SK-N-SH treated with all-trans-retinoic acid at 6 μM for 48 hours (cell line): ENCODE measurements around the gene OR4L1.
"Not testable (repeated sequence)": the region's sequence is repeated elsewhere in the genome, so short reads cannot be mapped to it uniquely, and the experiment has no call there.

Experiments used
- ATAC-seq: fragments of 200-7000 bp; cut with Tn5 transposase; 3 replicates; pipeline ENCODE4 v1.9.1; 2020; ENCODE audit warnings: mild to moderate bottlenecking, moderate library complexity
- ARNTL ChIP-seq: fragments of 450-650 bp; formaldehyde crosslinking; IDR thresholded peaks from 2 replicates; pipeline ENCODE4 v1.5.0; 2020; ENCODE audit warnings: low read depth, mild to moderate bottlenecking, moderate library complexity, borderline replicate concordance
- BACH2 ChIP-seq: fragments of 250-450 bp; sonication (Bioruptor Pico); IDR thresholded peaks from 2 replicates; pipeline ENCODE4 v1.9.0; 2021; ENCODE audit warnings: mild to moderate bottlenecking, borderline replicate concordance
- CREB5 ChIP-seq: fragments of 250-450 bp; sonication (Bioruptor Pico); IDR thresholded peaks from 2 replicates; pipeline ENCODE4 v1.5.1; 2020; ENCODE audit warnings: low read depth, mild to moderate bottlenecking, moderate library complexity
- CSRNP3 ChIP-seq: fragments of 250-450 bp; sonication (Bioruptor Pico); IDR thresholded peaks from 2 replicates; pipeline ENCODE4 v1.5.1; 2021; ENCODE audit warnings: mild to moderate bottlenecking, moderate library complexity
- ESRRG ChIP-seq: fragments of 250-450 bp; sonication (Bioruptor Pico); IDR thresholded peaks from 2 replicates; pipeline ENCODE4 v1.6.1; 2021; ENCODE audit warnings: mild to moderate bottlenecking
- ISL1 ChIP-seq: fragments of 250-450 bp; sonication (Bioruptor Pico); IDR thresholded peaks from 2 replicates; pipeline ENCODE4 v2.1.2; 2022; ENCODE audit warnings: mild to moderate bottlenecking, moderate library complexity
- OSR1 ChIP-seq: fragments of 250-450 bp; sonication (Bioruptor Pico); IDR thresholded peaks from 2 replicates; pipeline ENCODE4 v1.8.0; 2022; ENCODE audit warnings: moderate library complexity, mild to moderate bottlenecking, inconsistent platforms
- PPARA ChIP-seq: fragments of 250-450 bp; sonication (Bioruptor Pico); IDR thresholded peaks from 2 replicates; pipeline ENCODE4 v1.5.0; 2020; ENCODE audit warnings: mild to moderate bottlenecking, borderline replicate concordance
- RARB ChIP-seq: fragments of 250-450 bp; sonication (Bioruptor Pico); IDR thresholded peaks from 2 replicates; pipeline ENCODE4 v1.8.0; 2021; ENCODE audit warnings: mild to moderate bottlenecking, moderate library complexity
- SNAI2 ChIP-seq: fragments of 250-450 bp; sonication (Bioruptor Pico); IDR thresholded peaks from 2 replicates; pipeline ENCODE4 v1.5.0; 2020; ENCODE audit warnings: mild to moderate bottlenecking, moderate library complexity
- TOX ChIP-seq: fragments of 250-450 bp; sonication (Bioruptor Pico); IDR thresholded peaks from 2 replicates; pipeline ENCODE4 v1.8.0; 2021; ENCODE audit warnings: mild to moderate bottlenecking, moderate library complexity, borderline replicate concordance
- TSHZ2 ChIP-seq: fragments of 250-450 bp; sonication (Bioruptor Pico); IDR thresholded peaks from 2 replicates; pipeline ENCODE4 v1.5.0; 2020; ENCODE audit warnings: mild to moderate bottlenecking, moderate library complexity
- ZC3H10 ChIP-seq: fragments of 250-450 bp; sonication (Bioruptor Pico); IDR thresholded peaks from 2 replicates; pipeline ENCODE4 v1.5.1; 2021; ENCODE audit warnings: mild to moderate bottlenecking, moderate library complexity
- ZFP3 ChIP-seq: fragments of 250-450 bp; sonication (Bioruptor Pico); IDR thresholded peaks from 2 replicates; pipeline ENCODE4 v1.5.0; 2020; ENCODE audit warnings: mild to moderate bottlenecking, moderate library complexity
- ZFP30 ChIP-seq: fragments of 450-650 bp; formaldehyde crosslinking; IDR thresholded peaks from 2 replicates; pipeline ENCODE4 v1.5.0; 2022; ENCODE audit warnings: mild to moderate bottlenecking, moderate library complexity
- ZNF565 ChIP-seq: fragments of 450-650 bp; formaldehyde crosslinking; conservative IDR thresholded peaks from 2 replicates; pipeline ENCODE4 v1.5.0; 2020; ENCODE audit warnings: low read depth, mild to moderate bottlenecking, moderate library complexity
- ZNF70 ChIP-seq: fragments of 450-650 bp; formaldehyde crosslinking; IDR thresholded peaks from 2 replicates; pipeline ENCODE4 v1.5.0; 2020; ENCODE audit warnings: mild to moderate bottlenecking, moderate library complexity
- ZNF8 ChIP-seq: fragments of 450-650 bp; formaldehyde crosslinking; IDR thresholded peaks from 2 replicates; pipeline ENCODE4 v1.5.0; 2020; ENCODE audit warnings: mild to moderate bottlenecking, moderate library complexity
- TF ChIP-seq, protein P1 (sequence below): fragments of 250-450 bp; sonication (Bioruptor Pico); IDR thresholded peaks from 2 replicates; pipeline ENCODE4 v1.8.0; 2020; ENCODE audit warnings: mild to moderate bottlenecking, moderate library complexity, borderline replicate concordance

OR4L1 gene

DNA sequence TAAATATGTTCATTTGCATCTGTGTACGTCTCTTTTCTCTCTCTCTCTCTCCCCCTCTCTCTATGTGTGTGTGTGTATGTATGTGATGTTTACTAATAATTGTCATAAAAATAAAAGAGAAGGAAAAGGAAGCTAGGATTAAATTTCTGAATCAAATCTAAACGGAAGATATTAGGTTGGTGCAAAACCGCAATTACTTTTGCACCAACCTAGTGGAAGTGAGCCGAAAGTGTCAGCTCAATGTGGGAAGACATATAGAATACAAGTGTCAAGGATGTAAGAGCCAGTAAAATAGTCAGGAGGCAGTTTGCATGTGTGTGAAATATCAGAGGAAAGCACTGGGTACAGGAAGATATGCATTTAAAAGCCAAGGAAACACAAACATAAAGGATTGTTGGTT lies 32.2 kb downstream of the OR4L1 start:
- no peak for ATAC-seq
- TF ChIP-seq RARB (CRISPR knock-in tag) = no peak

DNA sequence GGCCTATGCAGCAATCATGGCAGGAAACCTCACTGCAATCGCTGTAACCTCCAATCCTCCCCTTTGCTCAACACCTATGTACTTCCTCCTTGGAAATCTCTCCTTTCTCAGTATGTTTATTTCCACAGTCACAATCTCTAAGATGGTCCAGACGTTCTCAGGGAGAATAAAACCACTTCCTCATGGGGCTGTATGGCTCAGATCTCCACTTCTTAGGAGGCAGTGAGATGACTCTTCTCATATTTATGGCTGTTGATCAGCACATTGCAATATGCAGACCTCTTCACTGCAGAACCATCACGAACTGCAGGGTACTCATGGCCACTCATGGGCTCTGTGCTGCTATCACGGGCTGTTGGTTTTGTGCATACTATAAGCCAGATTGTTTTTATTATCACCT lies 33.6 kb downstream of the OR4L1 start:
- TF ChIP-seq ESRRG (CRISPR knock-in tag) (no peak), PPARA (CRISPR knock-in tag) (no peak), CREB5 (no peak), ARNTL (no peak), ZFP30 (CRISPR knock-in tag) (no peak), ZNF565 (CRISPR knock-in tag) (no peak), TSHZ2 (no peak), SNAI2 (no peak), ZNF8 (CRISPR knock-in tag) (no peak), CSRNP3 (CRISPR knock-in tag) (no peak), OSR1 (CRISPR knock-in tag) (no peak), ZNF70 (no peak), ISL1 (CRISPR knock-in tag) (no peak)
- TF ChIP-seq, protein P1, sequence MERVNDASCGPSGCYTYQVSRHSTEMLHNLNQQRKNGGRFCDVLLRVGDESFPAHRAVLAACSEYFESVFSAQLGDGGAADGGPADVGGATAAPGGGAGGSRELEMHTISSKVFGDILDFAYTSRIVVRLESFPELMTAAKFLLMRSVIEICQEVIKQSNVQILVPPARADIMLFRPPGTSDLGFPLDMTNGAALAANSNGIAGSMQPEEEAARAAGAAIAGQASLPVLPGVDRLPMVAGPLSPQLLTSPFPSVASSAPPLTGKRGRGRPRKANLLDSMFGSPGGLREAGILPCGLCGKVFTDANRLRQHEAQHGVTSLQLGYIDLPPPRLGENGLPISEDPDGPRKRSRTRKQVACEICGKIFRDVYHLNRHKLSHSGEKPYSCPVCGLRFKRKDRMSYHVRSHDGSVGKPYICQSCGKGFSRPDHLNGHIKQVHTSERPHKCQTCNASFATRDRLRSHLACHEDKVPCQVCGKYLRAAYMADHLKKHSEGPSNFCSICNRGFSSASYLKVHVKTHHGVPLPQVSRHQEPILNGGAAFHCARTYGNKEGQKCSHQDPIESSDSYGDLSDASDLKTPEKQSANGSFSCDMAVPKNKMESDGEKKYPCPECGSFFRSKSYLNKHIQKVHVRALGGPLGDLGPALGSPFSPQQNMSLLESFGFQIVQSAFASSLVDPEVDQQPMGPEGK (CRISPR knock-in tag) = no peak
- TF ChIP-seq, all 23 proteins: peak for 0
- ATAC-seq = no peak

DNA sequence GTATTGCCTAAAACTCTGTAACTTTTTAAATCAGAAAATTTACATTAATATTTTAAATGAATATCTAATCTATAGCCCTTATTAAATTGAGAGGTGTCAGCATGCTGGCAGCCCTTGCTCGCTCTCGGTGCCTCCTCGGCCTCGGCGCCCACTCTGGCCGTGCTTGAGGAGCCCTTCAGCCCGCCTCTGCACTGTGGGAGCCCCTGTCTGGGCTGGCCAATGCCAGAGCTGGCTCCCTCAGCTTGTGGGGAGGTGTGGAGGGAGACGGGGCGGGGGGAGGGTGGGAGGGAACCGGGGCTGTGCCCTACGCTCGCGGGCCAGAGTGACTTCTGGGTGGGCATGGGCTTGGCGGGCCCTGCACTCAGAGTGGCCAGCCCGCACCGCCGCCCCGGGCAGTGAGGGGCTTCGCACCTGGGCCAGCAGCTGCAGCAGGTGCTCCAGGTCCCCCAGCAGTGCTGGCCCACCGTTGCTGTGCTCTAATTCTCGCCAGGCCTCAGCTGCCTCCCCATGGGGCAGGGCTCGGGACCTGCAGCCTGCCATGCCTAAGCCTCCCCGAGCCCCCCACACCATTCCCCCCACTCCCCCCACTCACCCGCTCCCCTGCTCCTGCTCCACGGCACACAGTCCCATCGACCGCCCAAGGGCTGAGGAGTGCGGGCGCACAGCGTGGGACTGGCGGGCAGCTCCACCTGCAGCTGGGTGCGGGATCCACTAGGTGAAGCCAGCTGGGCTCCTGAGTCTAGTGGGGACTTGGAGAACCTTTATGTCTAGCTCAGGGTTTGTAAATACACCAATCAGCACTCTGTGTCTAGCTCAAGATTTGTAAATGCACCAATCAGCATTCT lies 39.3 kb downstream of the OR4L1 start:
- ATAC-seq = not testable (repeated sequence)

DNA sequence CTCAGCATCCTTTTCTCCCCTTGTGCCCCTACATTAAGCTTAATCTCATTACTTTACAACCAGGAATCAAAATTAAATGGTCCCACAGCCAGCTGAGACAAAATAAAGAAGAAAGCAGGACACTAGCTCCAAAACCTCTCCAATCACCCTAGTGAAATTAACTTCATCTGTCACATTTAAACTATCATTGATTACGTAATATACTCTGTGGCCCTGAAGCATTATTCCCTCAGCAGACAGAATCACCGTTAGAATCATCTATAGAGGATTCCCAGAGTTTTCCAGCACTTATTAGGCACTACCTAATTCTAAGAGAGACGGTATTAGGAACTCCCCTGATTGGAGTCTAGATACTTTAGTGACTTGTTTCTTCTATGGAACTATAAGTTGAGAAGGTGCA lies 50.6 kb downstream of the OR4L1 start, which contains the start of gene OR4K17:
Gene OR4K17, plus strand, starts transcription at position 302 of the 400 bp plus-strand sequence. CDS start 6,761 bp downstream, outside the sequence.
- no peak for TF ChIP-seq SNAI2
- TF ChIP-seq ZNF565 (CRISPR knock-in tag) = no peak
- no peak for TF ChIP-seq BACH2 (CRISPR knock-in tag)
- no peak for TF ChIP-seq ARNTL
- no peak for TF ChIP-seq TOX (CRISPR knock-in tag)
- TF ChIP-seq ZC3H10 = no peak
- no peak for TF ChIP-seq ZNF8 (CRISPR knock-in tag)
- TF ChIP-seq PPARA (CRISPR knock-in tag) = no peak
- no peak for TF ChIP-seq ZFP3
- no peak for TF ChIP-seq OSR1 (CRISPR knock-in tag)
- no peak for TF ChIP-seq ISL1 (CRISPR knock-in tag)
- TF ChIP-seq, all 23 proteins: peak for 0

More for the DNA sequence above, 50.6 kb downstream of the OR4L1 start, which contains the start of gene OR4K17:
- ATAC-seq = no peak
